Measurements from ENCODE around the gene CLEC20A. TPM values are rescaled to one million over a fixed set of nuclear protein-coding genes. Genes with fewer than 3 reads are reported as not detected.

CLEC20A gene
- total and polyA plus RNA-seq, 2 donors from 2014 or later, result 0.47 TPM; not detected in 1

DNA sequence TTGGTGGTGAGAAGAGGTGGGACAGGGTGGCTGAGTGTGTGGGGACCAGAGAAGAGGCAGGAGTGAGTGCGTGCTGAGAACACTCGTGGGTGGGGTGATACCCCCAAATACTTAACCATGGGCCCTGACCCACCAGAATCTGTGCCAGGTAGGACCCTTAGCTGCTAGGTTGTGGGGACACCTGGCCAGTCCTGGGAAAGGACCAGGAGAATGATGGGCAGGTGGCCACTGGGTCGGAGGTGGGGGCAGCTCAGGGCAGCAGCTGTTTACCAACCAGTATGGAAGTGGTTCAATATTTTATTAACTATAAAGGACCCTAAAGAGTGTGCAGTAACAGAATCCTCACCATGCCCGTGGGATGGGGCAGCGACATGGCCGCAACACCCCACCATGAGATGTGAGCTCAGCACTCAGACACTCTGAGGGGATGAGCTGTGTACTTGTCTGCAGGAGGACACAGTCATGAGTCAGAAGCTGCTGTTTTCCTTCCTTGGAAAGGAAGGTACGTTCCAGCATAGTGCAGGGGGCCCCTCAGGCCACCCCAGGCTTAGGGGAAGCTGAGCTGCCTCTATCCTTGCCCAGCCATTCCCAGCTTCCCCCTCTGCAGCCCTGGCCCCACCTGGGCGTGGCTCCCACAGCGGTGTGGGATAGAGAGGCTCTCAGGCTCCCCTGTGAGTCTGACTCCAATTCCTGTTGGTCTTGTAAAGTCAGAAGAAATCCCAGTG is 41.6 kb upstream of the CLEC20A start:
- TF ChIP-seq, protein P1, sequence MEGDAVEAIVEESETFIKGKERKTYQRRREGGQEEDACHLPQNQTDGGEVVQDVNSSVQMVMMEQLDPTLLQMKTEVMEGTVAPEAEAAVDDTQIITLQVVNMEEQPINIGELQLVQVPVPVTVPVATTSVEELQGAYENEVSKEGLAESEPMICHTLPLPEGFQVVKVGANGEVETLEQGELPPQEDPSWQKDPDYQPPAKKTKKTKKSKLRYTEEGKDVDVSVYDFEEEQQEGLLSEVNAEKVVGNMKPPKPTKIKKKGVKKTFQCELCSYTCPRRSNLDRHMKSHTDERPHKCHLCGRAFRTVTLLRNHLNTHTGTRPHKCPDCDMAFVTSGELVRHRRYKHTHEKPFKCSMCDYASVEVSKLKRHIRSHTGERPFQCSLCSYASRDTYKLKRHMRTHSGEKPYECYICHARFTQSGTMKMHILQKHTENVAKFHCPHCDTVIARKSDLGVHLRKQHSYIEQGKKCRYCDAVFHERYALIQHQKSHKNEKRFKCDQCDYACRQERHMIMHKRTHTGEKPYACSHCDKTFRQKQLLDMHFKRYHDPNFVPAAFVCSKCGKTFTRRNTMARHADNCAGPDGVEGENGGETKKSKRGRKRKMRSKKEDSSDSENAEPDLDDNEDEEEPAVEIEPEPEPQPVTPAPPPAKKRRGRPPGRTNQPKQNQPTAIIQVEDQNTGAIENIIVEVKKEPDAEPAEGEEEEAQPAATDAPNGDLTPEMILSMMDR (IDR thresholded peaks at IDR 0.05; ENCODE audit: borderline replicate concordance, extremely low read depth, insufficient read depth), result no peak
- intact Hi-C loops (cut with DNase I), result loop anchor here (5.0 to 10.0 kb wide), 2 partner anchors 216 to 464 kb away; no protein-coding TSS in a partner anchor
- DNase-seq (no peak), FAIRE-seq (no peak)
- H3K4me3 ChIP-seq (ENCODE audit: low read length in 3 of 3), result no peak overlapping the region
- H3K9me3 ChIP-seq (ENCODE audit: control insufficient read depth in 2 of 3, insufficient read depth in 1 of 3, low read length in 3 of 3), result no peaks in the 10 kb centered on the region
- peaks cover 0 to 8% (median 0%) of the 10 kb centered on the region in 3 donors for H3K4me1 ChIP-seq (ENCODE audit: control insufficient read depth in 2 of 3, insufficient read depth in 2 of 3, low read depth in 1 of 3, low read length in 3 of 3)
- no peak overlapping the region for H3K27ac ChIP-seq (ENCODE audit: low read depth in 2 of 2, low read length in 2 of 2)
- H3K27me3 ChIP-seq (ENCODE audit: control insufficient read depth, insufficient read depth, low read length), result no peaks in the 10 kb centered on the region
- H3K36me3 ChIP-seq (ENCODE audit: control insufficient read depth in 2 of 3, insufficient read depth in 3 of 3, low read length in 3 of 3), result no peaks in the 10 kb centered on the region
- H3K9ac ChIP-seq (ENCODE audit: low read length in 3 of 3), result no peak overlapping the region

DNA sequence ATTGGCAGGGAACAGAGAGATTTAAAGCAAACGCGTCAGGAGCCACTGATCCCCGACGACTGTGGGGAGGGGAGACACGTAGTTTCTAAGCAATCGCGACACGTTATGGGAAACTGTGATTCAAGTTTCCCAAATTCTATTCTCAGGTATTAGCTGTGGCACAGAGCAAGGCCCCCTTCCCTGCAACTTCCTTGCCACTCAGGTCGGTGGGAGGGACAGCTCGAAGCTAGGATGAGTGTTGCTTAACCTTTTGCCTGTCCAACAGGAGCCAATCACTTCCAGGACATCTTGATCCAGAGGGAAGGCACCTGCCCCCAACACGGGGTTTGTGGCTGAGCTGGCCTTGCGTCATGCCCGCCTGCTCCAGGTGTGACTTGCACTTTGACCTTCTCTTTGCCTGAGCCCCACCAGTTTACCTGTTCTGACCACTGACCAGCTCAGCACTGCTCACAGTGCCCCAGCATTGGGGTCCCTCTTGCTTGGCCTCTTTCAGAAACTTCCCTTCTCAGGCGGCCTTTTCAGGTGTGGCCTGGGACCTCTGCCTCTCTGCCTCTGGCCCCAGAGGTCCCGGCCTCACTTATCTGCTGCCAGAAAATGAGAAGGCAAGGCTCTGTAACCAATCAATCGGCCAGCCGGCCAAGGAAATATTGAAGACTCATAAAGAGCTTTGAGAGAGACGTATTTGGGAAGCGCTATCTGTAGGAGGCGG is 40.8 kb upstream of the CLEC20A start:
- Histone ChIP-seq H3K4me1 (ENCODE audit: control insufficient read depth in 2 of 3, insufficient read depth in 2 of 3, low read depth in 1 of 3, low read length in 3 of 3) (peaks cover 0 to 6% (median 0%) of the 10 kb centered on the region in 3 donors), H3K36me3 (ENCODE audit: control insufficient read depth in 2 of 3, insufficient read depth in 3 of 3, low read length in 3 of 3) (no peaks in the 10 kb centered on the region), H3K27me3 (ENCODE audit: control insufficient read depth, insufficient read depth, low read length) (no peaks in the 10 kb centered on the region), H3K9me3 (ENCODE audit: control insufficient read depth in 2 of 3, insufficient read depth in 1 of 3, low read length in 3 of 3) (no peaks in the 10 kb centered on the region), H3K27ac (ENCODE audit: low read depth in 2 of 2, low read length in 2 of 2) (no peak overlapping the region), H3K9ac (ENCODE audit: low read length in 3 of 3) (no peak overlapping the region), H3K4me3 (ENCODE audit: low read length in 3 of 3) (no peak overlapping the region)
- intact Hi-C loops (cut with DNase I), result loop anchor here (5.0 to 10.0 kb wide), 2 partner anchors 217 to 465 kb away; no protein-coding TSS in a partner anchor
- TF ChIP-seq, protein P1 (IDR thresholded peaks at IDR 0.05; ENCODE audit: borderline replicate concordance, extremely low read depth, insufficient read depth), result no peak
- DNase-seq (no peak), FAIRE-seq (no peak)

- TF ChIP-seq, protein P1 (IDR thresholded peaks at IDR 0.05; ENCODE audit: borderline replicate concordance, extremely low read depth, insufficient read depth), result no peak
- intact Hi-C loops (cut with DNase I), result loop anchor here (5.0 to 10.0 kb wide), 2 partner anchors 218 to 465 kb away; no protein-coding TSS in a partner anchor
- Histone ChIP-seq H3K4me1 (ENCODE audit: control insufficient read depth in 2 of 3, insufficient read depth in 2 of 3, low read depth in 1 of 3, low read length in 3 of 3) (peaks cover 0 to 4% (median 0%) of the 10 kb centered on the region in 3 donors), H3K27me3 (ENCODE audit: control insufficient read depth, insufficient read depth, low read length) (no peaks in the 10 kb centered on the region), H3K27ac (ENCODE audit: low read depth in 2 of 2, low read length in 2 of 2) (no peak overlapping the region), H3K36me3 (ENCODE audit: control insufficient read depth in 2 of 3, insufficient read depth in 3 of 3, low read length in 3 of 3) (no peaks in the 10 kb centered on the region), H3K9me3 (ENCODE audit: control insufficient read depth in 2 of 3, insufficient read depth in 1 of 3, low read length in 3 of 3) (no peaks in the 10 kb centered on the region), H3K9ac (ENCODE audit: low read length in 3 of 3) (no peak overlapping the region), H3K4me3 (ENCODE audit: low read length in 3 of 3) (no peak overlapping the region)
- no peak for DNase-seq
- FAIRE-seq, result no peak
Measured at GRCh38 chr1:178536844-178537371, 40.1 kb upstream of the CLEC20A start.

Data from kidney (tissue), 14 donors.